PFSK-1 (cell line): ENCODE measurements around the gene MAP2.

Experiments used
- FOXP2 ChIP-seq: optimal IDR thresholded peaks from 2 replicates; pipeline ENCODE3; 2011; ENCODE audit warnings: borderline replicate concordance, control low read depth, inconsistent platforms; ENCODE audit not compliant: insufficient read depth; ENCODE audit errors: extremely low read length, extremely low read depth
- POLR2AphosphoS5 ChIP-seq: IDR thresholded peaks from 2 replicates; pipeline ENCODE4 v1.6.1; 2012; ENCODE audit warnings: low read depth, mild to moderate bottlenecking, control low read depth, low read length, moderate library complexity
- REST ChIP-seq, 2 experiments: IDR thresholded peaks; 2 replicates each; pipeline versions ENCODE4 v1.6.1 to v1.8.0; 2011 to 2012; ENCODE audit warnings: low read depth in 2 of 2, low read length in 2 of 2, control low read depth in 1 of 2, inconsistent platforms in 1 of 2, mild to moderate bottlenecking in 1 of 2, moderate library complexity in 1 of 2; ENCODE audit not compliant: insufficient read depth in 1 of 2
- SIN3A ChIP-seq: IDR thresholded peaks from 2 replicates; pipeline ENCODE4 v1.6.1; 2012; ENCODE audit warnings: mild to moderate bottlenecking, low read length, moderate library complexity, borderline replicate concordance; ENCODE audit not compliant: insufficient read depth
- TAF1 ChIP-seq: IDR thresholded peaks from 2 replicates; pipeline ENCODE4 v1.6.1; 2012; ENCODE audit warnings: low read length, control low read depth, borderline replicate concordance; ENCODE audit not compliant: insufficient read depth

MAP2 gene

GRCh38 chr2:209734805-209735204, 311.0 kb downstream of the MAP2 start:
- TF ChIP-seq FOXP2 (no peak), TAF1 (no peak), SIN3A (no peak), REST (IDR thresholded peaks at IDR 0.05; ENCODE audit: insufficient read depth in 1 of 2, low read depth in 2 of 2, low read length in 2 of 2) (no peak), POLR2AphosphoS5 (no peak)

DNA sequence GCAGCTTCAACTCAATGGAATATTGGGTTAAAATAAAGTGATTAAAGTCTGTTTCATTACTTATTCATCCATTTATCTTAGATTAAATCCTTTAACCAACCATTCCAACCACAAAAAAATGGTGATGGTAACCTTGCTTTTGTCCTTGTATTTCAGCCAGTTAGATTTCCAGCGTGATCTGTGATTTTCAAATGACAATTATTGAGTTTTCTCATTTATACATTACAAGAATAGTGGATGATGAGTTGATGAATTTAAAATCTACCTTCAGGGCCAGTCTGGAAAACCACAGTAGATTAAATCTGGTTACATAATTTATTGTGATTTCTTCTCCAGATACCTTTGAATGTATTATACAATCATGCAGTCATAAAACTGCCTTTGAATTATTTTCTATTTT, 318.1 kb downstream of the MAP2 start:
- TF ChIP-seq POLR2AphosphoS5 (no peak), REST (IDR thresholded peaks at IDR 0.05; ENCODE audit: insufficient read depth in 1 of 2, low read depth in 2 of 2, low read length in 2 of 2) (no peak), SIN3A (no peak), FOXP2 (no peak), TAF1 (no peak)

GRCh38 chr2:209753020-209753419, 329.2 kb downstream of the MAP2 start:
- no peak for TF ChIP-seq SIN3A
- no peak for TF ChIP-seq FOXP2
- TF ChIP-seq REST (IDR thresholded peaks at IDR 0.05; ENCODE audit: insufficient read depth in 1 of 2, low read depth in 2 of 2, low read length in 2 of 2): no peak
- TF ChIP-seq TAF1: no peak

DNA sequence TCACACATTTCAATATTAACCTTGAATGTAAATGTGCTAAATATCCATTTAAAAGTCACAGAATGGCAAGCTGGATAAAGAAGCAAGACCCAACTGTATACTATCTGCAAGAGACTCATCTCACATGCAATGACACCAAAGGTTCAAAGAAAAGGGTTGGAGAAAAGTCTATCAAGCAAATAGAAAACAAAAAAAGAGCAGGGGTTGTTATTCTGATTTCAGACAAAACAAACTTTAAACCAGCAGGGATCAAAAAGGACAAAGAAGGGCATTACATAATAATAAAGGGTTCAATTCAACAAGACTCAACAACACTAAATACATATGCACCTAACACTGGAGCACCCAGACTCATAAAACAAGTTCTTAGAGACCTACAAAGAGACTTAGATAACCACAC, 333.3 kb downstream of the MAP2 start:
- no peak for TF ChIP-seq TAF1
- no peak for TF ChIP-seq POLR2AphosphoS5
- TF ChIP-seq FOXP2: no peak
- TF ChIP-seq REST (IDR thresholded peaks at IDR 0.05; ENCODE audit: insufficient read depth in 1 of 2, low read depth in 2 of 2, low read length in 2 of 2): no peak
- TF ChIP-seq SIN3A: no peak

GRCh38 chr2:209761566-209761965, 337.7 kb downstream of the MAP2 start:
- no peak for TF ChIP-seq TAF1
- no peak for TF ChIP-seq REST (IDR thresholded peaks at IDR 0.05; ENCODE audit: insufficient read depth in 1 of 2, low read depth in 2 of 2, low read length in 2 of 2)
- TF ChIP-seq FOXP2: no peak
- TF ChIP-seq SIN3A: no peak
- no peak for TF ChIP-seq POLR2AphosphoS5
